DOHH2 (cell line): ENCODE measurements around the gene CPA2.

Experiments
- EZH2phosphoT487 ChIP-seq: fragments of 200-600 bp; sonication (generic); IDR thresholded peaks from 2 replicates; pipeline ENCODE4 v1.6.1; 2017; ENCODE audit warnings: borderline replicate concordance, mild to moderate bottlenecking, antibody characterized with exemption, low read length, moderate library complexity, mixed read lengths
- TF ChIP-seq, protein P1 (sequence below): fragments of 200-600 bp; sonication (generic); IDR thresholded peaks from one replicate; pipeline ENCODE4 v1.5.1; 2014; ENCODE audit warnings: antibody characterized with exemption, mild to moderate bottlenecking, low read depth, low read length; ENCODE audit not compliant: poor library complexity, severe bottlenecking

GRCh38 chr7:130324306-130324943 is 57.8 kb downstream of the CPA2 start:
- TF ChIP-seq, protein P1, sequence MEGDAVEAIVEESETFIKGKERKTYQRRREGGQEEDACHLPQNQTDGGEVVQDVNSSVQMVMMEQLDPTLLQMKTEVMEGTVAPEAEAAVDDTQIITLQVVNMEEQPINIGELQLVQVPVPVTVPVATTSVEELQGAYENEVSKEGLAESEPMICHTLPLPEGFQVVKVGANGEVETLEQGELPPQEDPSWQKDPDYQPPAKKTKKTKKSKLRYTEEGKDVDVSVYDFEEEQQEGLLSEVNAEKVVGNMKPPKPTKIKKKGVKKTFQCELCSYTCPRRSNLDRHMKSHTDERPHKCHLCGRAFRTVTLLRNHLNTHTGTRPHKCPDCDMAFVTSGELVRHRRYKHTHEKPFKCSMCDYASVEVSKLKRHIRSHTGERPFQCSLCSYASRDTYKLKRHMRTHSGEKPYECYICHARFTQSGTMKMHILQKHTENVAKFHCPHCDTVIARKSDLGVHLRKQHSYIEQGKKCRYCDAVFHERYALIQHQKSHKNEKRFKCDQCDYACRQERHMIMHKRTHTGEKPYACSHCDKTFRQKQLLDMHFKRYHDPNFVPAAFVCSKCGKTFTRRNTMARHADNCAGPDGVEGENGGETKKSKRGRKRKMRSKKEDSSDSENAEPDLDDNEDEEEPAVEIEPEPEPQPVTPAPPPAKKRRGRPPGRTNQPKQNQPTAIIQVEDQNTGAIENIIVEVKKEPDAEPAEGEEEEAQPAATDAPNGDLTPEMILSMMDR, result no peak
- no peak for TF ChIP-seq EZH2phosphoT487
